Activated CD4-positive, alpha-beta T cell treated with anti-CD3 and anti-CD28 coated beads for 4 hours (primary cell): ENCODE data around the gene EPB41L3.

Source experiments
- DNase-seq, 2 donors: peaks; one replicate each; pipeline ENCODE4 v3.0.0-alpha.2; 2020

Gene EPB41L3

GRCh38 chr18:5398269-5398668 is 145.5 kb downstream of the EPB41L3 start:
- no peak for DNase-seq

DNA sequence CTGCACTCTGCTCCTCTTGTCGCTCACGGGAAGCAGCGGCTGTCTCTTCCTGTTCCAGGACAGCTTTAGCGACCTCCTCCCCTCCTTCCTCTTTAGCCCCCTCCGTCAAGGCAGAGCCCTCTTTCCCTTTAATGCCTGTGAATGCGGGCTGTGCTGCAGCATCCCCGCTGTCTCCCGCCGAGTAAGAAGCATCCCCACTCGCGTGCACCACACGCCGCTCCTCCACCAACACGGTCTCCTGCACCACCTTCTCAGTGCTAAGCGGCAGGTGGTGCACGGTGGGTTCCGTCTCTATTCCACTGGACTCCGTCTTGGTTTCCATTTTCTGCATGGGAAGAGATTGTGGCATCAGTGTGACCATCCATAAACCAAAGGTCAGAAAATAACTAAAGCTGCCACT is 146.7 kb downstream of the EPB41L3 start:
- no peak for DNase-seq

DNA sequence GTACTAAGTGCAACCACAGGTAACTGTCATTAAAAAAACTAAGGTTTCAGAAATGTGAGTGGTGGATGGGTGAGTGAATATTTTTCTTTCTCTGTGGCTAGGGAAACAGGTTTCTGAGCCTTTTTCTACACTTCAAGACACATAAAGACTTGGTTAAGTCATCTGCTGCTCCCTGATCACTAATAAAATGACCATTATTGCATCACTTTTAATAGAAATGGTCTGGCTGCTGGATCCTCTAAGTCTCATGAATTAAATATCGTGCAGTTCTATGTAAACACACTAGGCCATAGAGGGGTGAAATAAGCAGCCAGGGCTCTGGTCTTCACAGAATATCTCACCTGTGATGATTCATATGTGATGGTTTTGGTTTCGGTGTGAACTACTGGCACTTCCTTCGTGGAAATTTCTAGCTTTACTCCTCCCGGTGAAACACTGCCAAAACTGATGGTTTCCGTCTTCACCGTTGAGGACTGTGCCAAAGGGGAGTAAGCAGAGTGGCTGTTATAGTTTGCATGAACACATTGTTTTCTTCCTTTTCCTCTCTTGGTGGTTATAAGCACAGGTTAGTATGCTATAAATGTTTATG is 147.8 kb downstream of the EPB41L3 start:
- DNase-seq = no peak

DNA sequence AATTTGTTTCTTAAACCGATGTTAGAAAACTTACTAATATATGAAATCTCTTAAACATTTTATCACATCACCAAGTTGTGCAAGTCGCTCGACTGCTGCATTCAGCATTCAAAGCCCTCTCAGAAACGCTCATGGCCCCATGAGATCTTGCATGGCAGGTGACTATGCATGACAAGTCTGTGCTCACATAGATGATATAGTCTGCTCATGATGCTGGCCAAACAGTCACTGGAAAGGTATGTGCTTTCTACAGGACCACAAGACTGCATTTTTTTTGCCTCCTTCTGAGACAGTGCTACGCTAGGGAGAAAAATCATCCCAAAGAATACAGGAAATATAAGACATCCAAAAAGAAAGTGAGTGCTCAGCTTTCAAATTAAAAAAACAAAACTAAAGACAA is 150.0 kb downstream of the EPB41L3 start:
- DNase-seq = no peak

DNA sequence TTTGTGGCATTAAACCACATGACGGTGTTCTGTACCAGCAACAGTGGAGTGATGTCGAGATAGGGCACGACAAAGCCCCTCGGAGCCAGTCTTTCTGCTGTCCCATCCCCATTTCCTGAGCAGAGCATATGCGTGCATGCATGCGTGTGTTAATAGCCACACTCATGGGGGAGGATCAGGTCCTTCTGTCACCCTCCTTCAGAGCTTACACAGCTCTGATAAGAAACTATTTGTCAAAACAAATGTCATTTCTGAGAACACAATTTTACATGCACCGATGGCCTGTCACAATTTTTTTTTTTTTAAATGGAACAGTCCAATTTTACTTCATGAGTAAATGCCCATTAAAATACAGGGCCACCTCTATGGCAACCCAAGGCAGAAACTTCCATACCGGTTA is 152.4 kb downstream of the EPB41L3 start:
- no peak for DNase-seq

- DNase-seq = no peak
Measured at GRCh38 chr18:5389356-5389755, 154.4 kb downstream of the EPB41L3 start.

GRCh38 chr18:5388896-5389295 is 154.9 kb downstream of the EPB41L3 start:
- no peak for DNase-seq

DNA sequence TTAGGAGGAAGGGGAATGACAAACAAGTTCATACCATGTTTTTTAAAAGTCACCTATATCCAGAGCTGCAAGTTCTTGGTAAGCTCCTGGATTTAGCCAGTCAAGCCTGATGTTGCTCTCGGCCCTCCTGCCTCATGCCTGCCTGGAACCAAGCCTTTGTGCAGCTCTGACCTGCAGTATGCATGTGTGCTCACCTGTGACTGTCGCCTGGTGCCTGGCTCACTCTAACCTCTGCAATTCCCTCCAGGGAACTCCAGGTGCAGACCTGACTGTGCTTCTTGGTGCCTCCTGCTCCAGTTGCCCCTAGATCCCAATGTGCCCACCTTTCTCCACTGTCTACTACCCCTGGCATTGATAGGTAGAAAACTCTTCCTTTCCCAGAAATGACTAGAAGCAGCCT is 163.2 kb downstream of the EPB41L3 start:
- no peak for DNase-seq

DNA sequence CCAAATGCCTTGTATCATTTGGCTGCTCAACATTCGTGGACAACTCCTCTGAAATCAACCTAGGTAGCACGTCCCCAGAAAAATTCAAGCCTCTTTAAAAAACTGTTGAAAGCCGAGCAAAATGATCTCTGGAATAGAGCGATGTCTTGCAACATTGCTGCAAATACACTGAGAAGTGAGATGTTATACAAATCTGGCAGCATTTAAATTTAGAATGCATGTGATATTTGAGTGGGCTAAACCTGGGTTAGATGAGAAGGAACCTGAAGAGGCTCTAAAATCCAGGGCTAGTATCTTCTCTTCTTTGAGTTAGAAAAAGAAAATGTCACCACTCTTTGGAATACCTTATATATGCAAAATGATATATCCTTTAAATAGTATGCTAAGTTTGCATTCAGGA is 166.8 kb downstream of the EPB41L3 start:
- DNase-seq = no peak

DNA sequence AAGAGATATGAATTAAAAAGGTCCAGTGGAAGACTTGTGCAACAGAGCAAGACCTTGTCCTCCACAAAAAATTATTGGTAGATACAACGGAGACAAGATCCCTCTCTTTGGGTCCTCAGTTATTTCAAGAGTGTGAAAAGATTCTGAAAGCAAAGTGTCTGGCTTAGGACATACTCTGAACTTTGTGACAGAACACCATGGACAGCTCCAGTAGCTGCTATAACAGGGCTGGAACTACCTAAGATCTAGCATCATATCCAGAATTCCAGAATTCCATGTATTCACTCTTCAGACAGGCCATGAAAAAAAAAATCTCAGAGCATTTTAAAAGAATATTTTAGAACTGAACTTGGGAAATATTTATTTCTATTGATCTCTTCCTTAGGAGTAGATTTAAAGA is 173.5 kb downstream of the EPB41L3 start:
- no peak for DNase-seq

GRCh38 chr18:5369513-5369912 is 174.3 kb downstream of the EPB41L3 start:
- DNase-seq = no peak

GRCh38 chr18:5365443-5365842 is 178.4 kb downstream of the EPB41L3 start:
- no peak for DNase-seq

DNA sequence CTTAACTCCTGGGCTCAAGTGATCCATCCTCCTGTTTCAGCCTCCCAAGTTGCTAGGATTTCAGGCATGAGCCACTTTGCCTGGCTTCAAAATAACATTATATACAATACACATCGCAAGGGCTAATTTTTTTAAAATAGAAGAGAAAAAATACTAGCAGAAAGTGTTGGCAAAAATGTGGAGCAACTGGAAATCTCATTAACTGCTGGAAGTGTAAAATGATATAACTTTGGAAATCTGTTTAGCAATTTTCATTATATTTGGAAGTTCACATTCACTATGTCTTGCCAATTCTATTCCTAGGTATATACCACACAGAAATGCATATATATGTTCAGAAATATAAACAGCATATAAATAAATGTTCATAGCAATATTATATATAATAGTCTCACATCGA is 193.2 kb downstream of the EPB41L3 start:
- DNase-seq = no peak
